NCI-H526 (cell line): ENCODE results near the gene FXR2.
"Not testable (repeated sequence)": the region's sequence is repeated elsewhere in the genome, so short reads cannot be mapped to it uniquely, and the experiment has no call there.

Source experiments
- DNase-seq, 2 experiments: peaks; one replicate each; lab custom pipeline; 2025; lab: John Stamatoyannopoulos, UW

The FXR2 gene

DNA sequence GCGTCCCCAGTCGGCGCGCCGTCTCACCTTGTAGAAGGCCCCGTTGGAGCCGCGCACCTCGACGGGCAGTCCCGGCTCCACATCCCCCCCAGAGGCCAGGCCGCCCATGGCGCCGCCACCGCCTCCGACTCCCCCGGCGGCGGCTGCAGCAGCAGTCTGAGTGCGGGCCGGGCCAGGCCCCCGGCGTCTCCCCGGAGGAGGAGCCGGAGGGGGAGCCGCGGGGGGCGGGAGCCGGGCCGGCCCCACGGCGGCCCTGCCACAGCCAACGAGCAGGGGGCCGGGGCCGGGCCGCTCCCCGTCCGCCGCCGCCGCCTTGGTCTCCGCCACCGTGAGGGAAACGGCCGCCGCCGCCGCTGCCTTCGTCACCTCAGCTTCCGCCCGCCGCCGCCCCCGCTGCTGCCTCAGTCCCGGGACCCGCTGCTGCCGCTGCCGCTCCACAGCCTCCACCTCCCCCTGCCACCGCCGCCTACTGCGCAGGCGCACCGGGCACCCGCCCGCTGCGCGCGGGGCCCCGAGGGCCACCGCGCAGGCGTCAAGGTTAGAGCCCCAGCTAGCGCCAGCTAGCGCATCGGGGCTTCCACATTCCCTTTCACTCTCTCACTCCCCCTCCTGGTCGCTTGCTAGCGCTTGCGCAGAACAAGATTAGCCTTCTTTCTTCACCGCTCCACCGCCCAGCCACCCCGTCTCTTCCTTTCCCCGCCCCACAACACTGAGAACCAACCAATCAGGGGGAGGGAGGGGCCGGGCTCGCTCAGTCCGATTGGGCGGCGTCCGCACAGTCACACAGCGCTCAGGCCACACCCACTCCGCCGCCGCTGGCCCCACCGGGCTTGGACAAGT lies at the start of gene FXR2:
FXR2 (minus strand) TSS at position 473 of the 840 bp plus-strand sequence; CDS start at position 108, 365 bp downstream.
- DNase-seq: peak; percentile 98

DNA sequence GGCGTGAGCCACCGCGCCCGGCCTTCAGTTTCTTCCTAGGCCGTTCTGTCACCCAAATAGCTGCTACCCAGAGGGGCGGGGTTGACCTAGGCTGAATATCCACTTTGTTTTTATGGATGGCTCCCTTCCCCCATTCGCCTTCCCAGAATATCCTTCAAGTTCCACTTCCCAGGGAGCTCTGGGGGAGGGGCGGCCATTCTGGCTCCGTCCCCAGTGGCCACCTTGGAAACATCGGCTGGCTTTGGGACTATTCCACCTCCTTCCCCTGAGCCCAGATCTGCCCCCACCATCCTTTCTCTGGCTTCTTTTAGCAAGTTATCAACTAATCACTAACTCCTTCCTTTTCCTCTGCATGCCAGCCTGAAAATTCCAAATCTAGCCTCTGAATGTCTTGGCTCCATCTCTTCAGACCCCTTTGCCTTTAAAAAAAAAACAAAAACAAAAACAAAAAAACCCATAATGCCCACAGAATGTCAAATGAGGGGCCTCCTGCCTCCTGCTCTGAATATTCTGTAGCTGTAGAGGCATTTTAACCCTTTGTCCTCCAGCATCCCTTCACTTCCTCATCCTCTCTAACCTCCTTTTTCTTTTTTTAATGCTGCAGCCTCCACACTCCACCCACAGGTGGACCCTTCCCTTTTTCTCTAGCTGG lies 42.4 kb upstream of the FXR2 start:
- no peak for DNase-seq

GRCh38 chr17:7655541-7655840 lies 40.8 kb upstream of the FXR2 start:
- DNase-seq: no peak

DNA sequence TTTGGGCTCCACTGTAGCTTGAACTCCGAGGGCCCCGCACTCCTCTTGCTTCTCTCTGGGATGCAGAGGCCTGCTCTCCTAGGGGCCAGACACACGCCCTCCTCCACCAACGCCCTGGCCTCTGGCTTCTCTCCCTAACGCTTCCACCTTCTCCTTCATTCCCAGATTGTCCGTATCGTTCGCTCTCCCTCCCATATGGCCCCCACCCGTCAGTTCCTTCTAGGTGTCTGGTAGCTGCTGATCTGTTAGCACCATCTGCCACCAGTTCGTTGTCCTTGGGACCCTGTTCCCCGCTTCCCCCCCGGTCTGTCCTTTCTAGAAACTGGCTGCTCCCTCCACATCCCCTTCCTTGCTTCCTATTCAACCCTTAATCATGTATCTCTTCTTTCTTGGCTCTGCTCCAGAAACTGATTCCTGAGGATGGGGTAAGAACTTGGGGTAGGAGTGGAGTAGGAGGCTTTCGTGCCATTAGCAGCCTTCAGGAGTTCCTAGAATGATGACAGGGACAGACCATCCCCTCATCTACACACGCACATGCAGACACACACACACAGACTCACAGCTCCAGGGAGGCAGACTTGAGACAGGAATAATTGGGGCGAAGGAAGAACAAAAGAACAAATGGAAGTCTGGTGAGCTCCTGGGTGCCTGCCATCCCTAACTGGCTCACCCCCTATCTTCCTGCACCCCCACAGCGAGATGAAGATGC lies 40.3 kb upstream of the FXR2 start:
- DNase-seq: no peak

DNA sequence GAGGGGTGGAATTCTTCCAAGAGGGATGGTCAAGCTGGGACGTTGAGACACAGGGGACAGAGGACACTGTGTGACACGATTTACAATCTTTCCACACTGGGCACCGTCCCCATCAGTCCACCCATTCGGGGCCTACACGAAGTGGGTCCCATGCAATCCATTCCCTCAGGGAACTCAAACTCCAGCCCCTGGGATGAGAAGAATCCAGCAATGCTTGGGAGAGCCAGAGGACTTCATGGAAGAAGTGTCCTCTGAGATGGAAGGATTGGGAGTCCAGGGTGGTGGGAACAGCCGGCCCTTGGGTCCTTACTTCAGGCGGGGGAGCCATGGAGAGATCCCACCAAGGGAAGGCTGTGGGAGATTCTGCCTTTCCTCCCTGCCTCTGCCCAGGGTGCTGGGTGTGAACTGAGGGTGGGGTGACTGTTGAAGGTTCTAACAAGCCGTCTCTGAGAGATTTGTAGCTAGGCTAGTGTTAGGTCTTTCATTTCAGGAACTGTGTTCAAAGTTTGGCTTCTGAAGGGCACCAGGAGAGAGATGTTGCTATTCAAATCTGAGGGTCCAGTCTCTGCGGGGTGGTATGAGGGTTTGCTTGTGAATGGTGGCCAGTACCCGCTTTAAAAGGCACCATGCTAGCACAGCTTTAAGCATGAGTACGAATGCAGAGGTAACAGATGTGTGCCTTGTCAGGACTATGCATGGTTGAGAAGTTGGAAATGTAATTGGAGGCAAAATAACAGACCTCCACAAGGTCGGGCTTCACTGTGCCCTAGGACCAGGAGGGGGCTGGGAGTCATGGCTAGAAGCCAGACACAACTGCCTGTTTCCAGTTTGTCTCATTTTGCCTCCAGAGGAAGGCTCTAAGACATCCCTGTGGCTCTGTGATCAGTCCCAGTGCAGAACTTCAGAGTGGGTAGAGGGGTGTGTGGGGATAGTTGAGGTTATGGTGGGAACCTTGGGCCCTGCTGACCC lies 38.0 kb upstream of the FXR2 start:
- no peak for DNase-seq

- DNase-seq: no peak
Observed at GRCh38 chr17:7651665-7652387, 37.1 kb upstream of the FXR2 start.

- no peak for DNase-seq
Observed at GRCh38 chr17:7651097-7651664, 36.5 kb upstream of the FXR2 start.

DNA sequence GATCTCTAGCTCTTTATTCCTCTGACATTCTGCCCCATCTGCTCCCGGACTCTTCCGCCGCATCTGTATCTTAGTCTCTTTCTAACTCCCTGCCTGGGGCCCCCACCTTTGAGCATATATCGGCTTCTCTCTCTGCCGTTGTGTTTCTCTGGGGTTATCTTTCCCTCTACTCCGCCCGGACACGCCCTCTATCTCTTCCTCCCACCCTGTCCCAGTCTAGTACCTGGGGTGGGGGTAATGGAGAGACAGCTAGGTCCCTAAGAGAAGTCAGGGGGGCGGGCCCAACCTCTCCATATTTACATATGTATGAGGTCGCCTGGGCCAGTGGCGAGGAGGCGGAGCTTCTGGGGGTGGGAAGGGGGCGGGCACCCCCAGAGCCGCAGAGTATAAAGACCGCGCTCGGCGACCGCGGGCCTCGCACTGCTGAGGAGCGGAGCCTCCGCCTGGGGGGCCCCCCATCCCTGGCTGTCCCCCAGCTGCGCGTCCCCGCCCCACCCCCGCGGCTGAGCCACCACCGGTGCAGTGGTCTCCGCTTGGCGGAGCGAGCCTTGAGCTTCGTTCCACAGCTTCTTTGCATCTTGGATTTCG lies 35.9 kb upstream of the FXR2 start, which contains the start of gene ATP1B2:
ATP1B2 (plus strand) TSS at position 418 of the 588 bp plus-strand sequence. CDS start 593 bp downstream, outside the sequence.
- DNase-seq: peak; percentile 43 to 86

DNA sequence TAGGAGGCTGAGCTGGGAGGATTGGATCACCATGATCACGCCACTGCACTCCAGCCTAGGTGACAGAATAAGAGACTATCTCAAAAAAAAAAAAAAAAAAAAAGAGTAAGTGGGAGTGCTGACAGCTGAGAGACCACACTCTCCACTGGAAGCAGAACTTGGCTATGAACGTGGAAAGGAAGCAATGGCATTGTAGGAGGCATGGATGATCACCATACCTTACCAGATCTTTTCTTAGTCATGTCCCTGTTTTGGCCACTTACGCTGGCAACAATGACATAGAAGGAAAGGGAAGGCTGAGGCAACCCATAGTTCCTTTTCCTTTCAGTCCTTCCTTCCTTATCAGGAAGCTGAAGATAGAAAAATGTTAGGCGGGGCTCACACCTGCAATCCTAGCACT lies 32.3 kb upstream of the FXR2 start:
- no peak for DNase-seq

- no peak for DNase-seq
Observed at GRCh38 chr17:7646457-7646856, 31.8 kb upstream of the FXR2 start.

GRCh38 chr17:7644775-7645174 lies 30.1 kb upstream of the FXR2 start:
- no peak for DNase-seq

GRCh38 chr17:7641635-7642034 lies 26.9 kb upstream of the FXR2 start:
- not testable (repeated sequence) for DNase-seq

- DNase-seq: no peak
Observed at GRCh38 chr17:7640783-7641182, 26.1 kb upstream of the FXR2 start.

DNA sequence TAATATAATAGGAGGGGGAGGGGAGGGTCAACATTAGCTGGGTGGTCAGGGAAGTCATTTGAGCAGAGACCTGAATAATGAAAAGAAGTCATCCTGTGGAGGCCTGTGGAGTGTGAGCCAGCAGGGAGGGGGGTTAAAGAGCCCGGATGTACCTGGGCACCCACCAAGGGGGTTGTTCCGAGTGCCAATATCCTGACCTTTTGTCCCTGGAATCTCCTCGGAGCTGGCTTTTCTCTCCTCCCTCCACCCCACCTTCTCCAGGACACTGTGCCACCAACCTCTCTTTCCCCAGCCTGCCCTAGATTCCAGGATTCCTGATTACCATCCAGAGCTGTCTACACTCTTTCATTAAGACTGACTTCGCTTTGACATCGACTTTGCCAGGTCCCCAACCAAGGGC lies 21.5 kb upstream of the FXR2 start:
- DNase-seq: no peak

DNA sequence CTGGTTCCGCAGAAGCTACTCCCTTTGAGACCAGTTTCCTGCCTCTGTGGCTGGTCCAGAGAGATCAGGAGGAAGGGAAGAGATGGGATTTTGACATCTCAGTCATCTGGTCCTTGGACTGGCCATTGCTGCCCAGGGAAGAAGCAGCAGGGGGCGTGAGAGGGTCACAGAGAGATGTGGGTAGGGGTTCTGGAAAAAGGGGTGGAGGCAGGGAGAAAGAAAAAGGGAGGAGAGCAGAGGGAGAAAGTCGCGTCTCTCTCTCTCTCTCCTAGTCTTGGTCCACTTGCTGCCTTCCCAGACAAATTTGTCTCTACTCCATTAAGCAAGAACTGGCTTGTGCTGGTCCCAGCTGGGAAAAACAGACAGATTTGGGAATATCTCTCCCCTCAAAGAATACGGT lies 19.7 kb upstream of the FXR2 start:
- peak in 1 of 2 experiments; percentile 48 for DNase-seq

GRCh38 chr17:7633093-7633492 lies 18.4 kb upstream of the FXR2 start:
- no peak for DNase-seq

DNA sequence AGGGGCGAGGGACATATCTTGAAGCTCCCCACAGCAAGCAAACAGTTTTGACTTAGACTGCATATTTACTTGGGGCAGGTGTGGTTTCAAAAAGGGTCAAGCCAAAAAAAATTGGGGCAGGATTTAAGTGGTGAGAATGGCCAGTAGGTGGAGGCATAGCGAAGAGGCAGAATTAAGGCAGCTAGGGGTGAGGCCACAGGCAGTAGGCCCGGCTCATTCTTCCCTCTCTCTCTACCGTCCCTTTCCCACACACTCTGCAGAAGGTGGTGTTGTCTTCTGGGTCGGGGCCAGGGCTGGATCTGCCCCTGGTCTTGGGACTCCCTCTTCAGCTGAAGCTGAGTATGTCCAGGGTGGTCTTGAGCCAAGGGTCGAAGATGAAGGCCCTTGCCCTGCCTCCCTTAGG lies 17.8 kb upstream of the FXR2 start:
- DNase-seq: peak in 1 of 2 experiments; percentile 20

- DNase-seq: no peak
Observed at GRCh38 chr17:7631398-7632380, 17.0 kb upstream of the FXR2 start.
